OCI-LY7 (cell line): ENCODE measurements around the gene SHH. TPM values are rescaled to one million over a fixed set of nuclear protein-coding genes. Genes with fewer than 3 reads are reported as not detected.
A peak's percentile ranks its signal among the peaks of the same experiment; 100 is the strongest.

Source experiments
- BruUV-seq: library from RNA; stranded (reverse); fragments of 400-500 nt; replicated peaks from 2 replicates; lab custom pipeline; 2021; lab: Mats Ljungman, UMichigan
- CTCF ChIA-PET: fragments of 300-600 bp; sonication (Branson Sonifier 250); formaldehyde crosslinking; loops from one replicate; lab custom pipeline; 2022; ENCODE audit warnings: antibody characterized with exemption; ENCODE audit not compliant: unreplicated experiment; lab: Charles Lee
- POLR2A ChIA-PET: fragments of 300-600 bp; sonication (Branson Sonifier 250); formaldehyde crosslinking; loops from one replicate; lab custom pipeline; 2022; ENCODE audit warnings: antibody characterized with exemption; lab: Charles Lee
- DNase-seq: peaks from one replicate; pipeline ENCODE4 v3.0.0-alpha.2; 2015; ENCODE audit warnings: low spot score
- H2AFZ ChIP-seq: fragments of 200-600 bp; sonication (generic), shearing (Covaris generic); 2 replicates; pipeline ENCODE4 v1.6.1; 2014; ENCODE audit warnings: mild to moderate bottlenecking, antibody characterized with exemption, low read length, moderate library complexity
- H3K27ac ChIP-seq: fragments of 200-600 bp; sonication (generic); 2 replicates; pipeline ENCODE4 v1.5.1; 2014; ENCODE audit warnings: mixed run types, low read depth, mild to moderate bottlenecking, moderate library complexity, low read length, inconsistent platforms; ENCODE audit not compliant: poor library complexity, severe bottlenecking
- H3K36me3 ChIP-seq: fragments of 200-600 bp; sonication (generic); 2 replicates; pipeline ENCODE4 v1.6.1; 2014; ENCODE audit warnings: mild to moderate bottlenecking, antibody characterized with exemption, low read length, moderate library complexity, mixed read lengths; ENCODE audit not compliant: insufficient read depth
- H3K4me1 ChIP-seq: fragments of 200-600 bp; sonication (generic); 2 replicates; pipeline ENCODE4 v1.5.1; 2014; ENCODE audit warnings: mild to moderate bottlenecking, low read length; ENCODE audit not compliant: insufficient read depth, poor library complexity, severe bottlenecking
- H3K4me2 ChIP-seq: fragments of 200-600 bp; sonication (generic); 2 replicates; pipeline ENCODE4 v1.6.1; 2014; ENCODE audit warnings: mild to moderate bottlenecking, low read length
- H3K4me3 ChIP-seq: fragments of 200-600 bp; sonication (generic); 2 replicates; pipeline ENCODE4 v1.5.1; 2014; ENCODE audit warnings: mild to moderate bottlenecking, low read depth, low read length; ENCODE audit not compliant: poor library complexity, severe bottlenecking
- H3K79me2 ChIP-seq: fragments of 200-600 bp; sonication (generic); 2 replicates; pipeline ENCODE4 v1.6.1; 2016; ENCODE audit warnings: low read depth, mild to moderate bottlenecking, low read length, moderate library complexity, mixed read lengths; ENCODE audit not compliant: insufficient read depth
- H3K9me2 ChIP-seq: fragments of 200-600 bp; sonication (generic); 2 replicates; pipeline ENCODE4 v1.6.1; 2016; ENCODE audit warnings: mild to moderate bottlenecking, low read length, mixed read lengths; ENCODE audit not compliant: insufficient read depth
- H3K9me3 ChIP-seq: fragments of 200-600 bp; sonication (generic); 2 replicates; pipeline ENCODE4 v1.6.1; 2014; ENCODE audit warnings: mild to moderate bottlenecking, mixed run types, low read length, mixed read lengths
- H4K20me1 ChIP-seq: fragments of 200-600 bp; sonication (generic); 2 replicates; pipeline ENCODE4 v1.6.1; 2014; ENCODE audit warnings: mild to moderate bottlenecking, antibody characterized with exemption, low read length, moderate library complexity, mixed read lengths; ENCODE audit not compliant: insufficient read depth
- EZH2phosphoT487 ChIP-seq: fragments of 200-600 bp; sonication (generic); IDR thresholded peaks from 2 replicates; pipeline ENCODE4 v1.6.1; 2018; ENCODE audit warnings: low read depth, borderline replicate concordance, mild to moderate bottlenecking, mixed run types, antibody characterized with exemption, low read length, moderate library complexity, mixed read lengths
- intact Hi-C: fragments of 100-400 bp; cut with micrococcal nuclease; formaldehyde crosslinking; loops from one replicate; pipeline ENCODE4 v1.10.0; 2022; ENCODE audit not compliant: unreplicated experiment
- total RNA-seq, 2 experiments: library from RNA; depleted of rRNA in 1 of 2; stranded (reverse); fragments of >200 nt in 1 of 2; shearing (Covaris generic) in 1 of 2; gene quantifications; 2 replicates each; pipeline ENCODE4 v1.2.3, GENCODE V29; 2014 to 2022
- TF ChIP-seq, protein P1 (sequence below): fragments of 200-600 bp; sonication (generic); conservative IDR thresholded peaks from 2 replicates; pipeline ENCODE4 v1.5.1; 2014; ENCODE audit warnings: mild to moderate bottlenecking, antibody characterized with exemption, low read length, moderate library complexity, mixed read lengths

Gene SHH
- total RNA-seq, 2 experiments from 2014 or later = not detected

DNA sequence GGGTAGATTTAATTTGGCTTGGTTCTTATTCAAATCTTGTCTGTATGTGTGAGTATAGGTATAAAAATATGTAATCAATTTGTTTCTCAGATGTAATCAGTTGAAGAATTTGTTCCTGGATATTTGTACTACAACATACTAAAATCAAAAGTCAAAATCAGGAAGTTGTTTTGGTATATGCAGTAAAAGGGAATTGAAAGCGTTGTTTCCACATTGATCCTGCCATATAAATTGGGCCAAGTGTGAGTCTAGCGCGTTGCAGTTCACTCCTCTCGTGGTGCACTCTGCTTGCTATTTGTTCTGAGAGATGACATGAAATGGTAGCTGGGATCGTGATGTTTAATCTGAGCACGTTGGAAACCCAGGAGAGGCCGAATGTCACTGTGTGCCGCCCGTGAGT, 55.9 kb downstream of the SHH start:
- intact Hi-C loops = no loop called here
- ChIA-PET POLR2A (interaction anchor here (1.0 kb wide), 1 partner anchor 22 kb away, joined by 3 read pairs; no protein-coding TSS in a partner anchor), CTCF (no interaction called here)
- Histone ChIP-seq H2AFZ (no peak overlapping the region), H3K9me2 (no peaks in the 10 kb centered on the region), H3K9me3 (peaks cover 9% of the 10 kb centered on the region), H3K79me2 (peaks cover 83% of the 10 kb centered on the region), H4K20me1 (peaks cover 56% of the 10 kb centered on the region), H3K4me1 (peaks cover 48% of the 10 kb centered on the region), H3K27ac (no peak overlapping the region), H3K4me3 (no peak overlapping the region), H3K4me2 (no peak overlapping the region), H3K36me3 (peaks cover 58% of the 10 kb centered on the region)
- BruUV-seq = no TSS peak
- DNase-seq = no peak
- TF ChIP-seq, protein P1, sequence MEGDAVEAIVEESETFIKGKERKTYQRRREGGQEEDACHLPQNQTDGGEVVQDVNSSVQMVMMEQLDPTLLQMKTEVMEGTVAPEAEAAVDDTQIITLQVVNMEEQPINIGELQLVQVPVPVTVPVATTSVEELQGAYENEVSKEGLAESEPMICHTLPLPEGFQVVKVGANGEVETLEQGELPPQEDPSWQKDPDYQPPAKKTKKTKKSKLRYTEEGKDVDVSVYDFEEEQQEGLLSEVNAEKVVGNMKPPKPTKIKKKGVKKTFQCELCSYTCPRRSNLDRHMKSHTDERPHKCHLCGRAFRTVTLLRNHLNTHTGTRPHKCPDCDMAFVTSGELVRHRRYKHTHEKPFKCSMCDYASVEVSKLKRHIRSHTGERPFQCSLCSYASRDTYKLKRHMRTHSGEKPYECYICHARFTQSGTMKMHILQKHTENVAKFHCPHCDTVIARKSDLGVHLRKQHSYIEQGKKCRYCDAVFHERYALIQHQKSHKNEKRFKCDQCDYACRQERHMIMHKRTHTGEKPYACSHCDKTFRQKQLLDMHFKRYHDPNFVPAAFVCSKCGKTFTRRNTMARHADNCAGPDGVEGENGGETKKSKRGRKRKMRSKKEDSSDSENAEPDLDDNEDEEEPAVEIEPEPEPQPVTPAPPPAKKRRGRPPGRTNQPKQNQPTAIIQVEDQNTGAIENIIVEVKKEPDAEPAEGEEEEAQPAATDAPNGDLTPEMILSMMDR = no peak
- no peak for TF ChIP-seq EZH2phosphoT487

DNA sequence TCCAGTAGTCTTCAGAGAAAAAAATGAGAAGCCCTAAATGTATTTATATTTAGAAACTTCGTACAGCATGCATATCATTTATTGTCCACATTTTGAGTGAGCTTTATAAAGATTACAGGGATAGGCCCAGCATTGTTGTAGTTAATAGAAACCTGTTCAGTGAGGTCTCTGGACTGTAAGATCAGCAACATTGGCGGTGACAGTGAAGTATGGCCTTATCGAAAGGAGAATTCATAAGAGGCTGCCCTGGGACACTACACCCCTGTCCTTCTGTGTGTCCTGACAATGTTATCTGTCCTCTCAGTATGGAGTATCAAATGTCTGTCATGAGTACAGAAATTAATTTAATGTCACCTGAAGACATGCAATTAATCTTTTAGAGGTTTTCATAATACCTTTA, 57.2 kb downstream of the SHH start:
- H3K4me3 ChIP-seq = no peak overlapping the region
- H3K27ac ChIP-seq = no peak overlapping the region
- H3K36me3 ChIP-seq = peaks cover 58% of the 10 kb centered on the region
- H2AFZ ChIP-seq = no peak overlapping the region
- peaks cover 59% of the 10 kb centered on the region for H3K4me1 ChIP-seq
- H3K4me2 ChIP-seq = no peak overlapping the region
- intact Hi-C loops = no loop called here
- peaks cover 83% of the 10 kb centered on the region for H3K79me2 ChIP-seq
- DNase-seq = no peak
- H4K20me1 ChIP-seq = peaks cover 68% of the 10 kb centered on the region
- no TSS peak for BruUV-seq
- peaks cover 9% of the 10 kb centered on the region for H3K9me3 ChIP-seq
- no peaks in the 10 kb centered on the region for H3K9me2 ChIP-seq
- CTCF ChIA-PET = interaction anchor here (1.3 kb wide), 1 partner anchor 156 kb away, joined by 5 read pairs; no protein-coding TSS in a partner anchor
- TF ChIP-seq EZH2phosphoT487 = no peak
- TF ChIP-seq, protein P1 = no peak
- POLR2A ChIA-PET = interaction anchor here (0.6 to 1.3 kb wide), 4 partner anchors 9 to 25 kb away, joined by 3 to 5 read pairs (median 4); no protein-coding TSS in a partner anchor

DNA sequence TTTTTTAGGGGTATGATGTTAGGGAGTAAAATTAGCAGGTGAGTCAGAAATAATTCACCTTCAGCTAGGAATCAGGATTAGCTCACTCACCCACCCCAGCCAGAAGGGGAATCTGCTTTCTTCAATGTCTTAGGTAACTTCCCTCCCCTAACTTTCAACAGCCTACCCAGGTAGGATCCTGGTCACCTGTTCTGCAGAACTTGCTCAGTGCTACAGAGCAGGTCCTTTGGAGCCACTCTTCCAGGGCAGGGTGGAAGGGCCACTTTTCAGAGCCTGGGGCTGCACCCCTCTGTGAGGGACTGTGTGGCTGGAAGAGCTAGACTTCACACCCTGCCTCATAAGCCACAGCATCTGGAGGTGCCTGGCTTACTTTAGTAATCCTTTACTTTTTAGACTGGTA, 58.1 kb downstream of the SHH start:
- TF ChIP-seq, protein P1 = no peak
- no peak for TF ChIP-seq EZH2phosphoT487
- Histone ChIP-seq H3K9me2 (no peaks in the 10 kb centered on the region), H3K79me2 (peaks cover 90% of the 10 kb centered on the region), H4K20me1 (peaks cover 72% of the 10 kb centered on the region), H3K4me2 (peak overlapping the region; percentile 78; the same call in 1 of the 2 replicates), H3K9me3 (peaks cover 9% of the 10 kb centered on the region), H3K27ac (no peak overlapping the region), H3K4me1 (peaks cover 68% of the 10 kb centered on the region), H3K36me3 (peaks cover 60% of the 10 kb centered on the region), H3K4me3 (no peak overlapping the region), H2AFZ (no peak overlapping the region)
- ChIA-PET CTCF (interaction anchor here (1.3 kb wide), 1 partner anchor 155 kb away, joined by 5 read pairs; no protein-coding TSS in a partner anchor), POLR2A (interaction anchor here (1.2 kb wide), 1 partner anchor 24 kb away, joined by 4 read pairs; no protein-coding TSS in a partner anchor)
- intact Hi-C loops = no loop called here
- DNase-seq = no peak
- no TSS peak for BruUV-seq
